ENCODE results near the gene SPRED3.
"Not testable (repeated sequence)": the region's sequence is repeated elsewhere in the genome, so short reads cannot be mapped to it uniquely, and the experiment has no call there.

SPRED3 gene

GRCh38 chr19:38391911-38392464 lies 3.5 kb downstream of the SPRED3 start:
- no peak for DNase-seq (ENCODE audit: low spot score)

GRCh38 chr19:38392707-38393308 lies 4.3 kb downstream of the SPRED3 start:
- peak; percentile 75 for DNase-seq (ENCODE audit: low spot score)

- DNase-seq (ENCODE audit: low spot score) = no peak
Measured at GRCh38 chr19:38394488-38394887, 6.0 kb downstream of the SPRED3 start.

DNA sequence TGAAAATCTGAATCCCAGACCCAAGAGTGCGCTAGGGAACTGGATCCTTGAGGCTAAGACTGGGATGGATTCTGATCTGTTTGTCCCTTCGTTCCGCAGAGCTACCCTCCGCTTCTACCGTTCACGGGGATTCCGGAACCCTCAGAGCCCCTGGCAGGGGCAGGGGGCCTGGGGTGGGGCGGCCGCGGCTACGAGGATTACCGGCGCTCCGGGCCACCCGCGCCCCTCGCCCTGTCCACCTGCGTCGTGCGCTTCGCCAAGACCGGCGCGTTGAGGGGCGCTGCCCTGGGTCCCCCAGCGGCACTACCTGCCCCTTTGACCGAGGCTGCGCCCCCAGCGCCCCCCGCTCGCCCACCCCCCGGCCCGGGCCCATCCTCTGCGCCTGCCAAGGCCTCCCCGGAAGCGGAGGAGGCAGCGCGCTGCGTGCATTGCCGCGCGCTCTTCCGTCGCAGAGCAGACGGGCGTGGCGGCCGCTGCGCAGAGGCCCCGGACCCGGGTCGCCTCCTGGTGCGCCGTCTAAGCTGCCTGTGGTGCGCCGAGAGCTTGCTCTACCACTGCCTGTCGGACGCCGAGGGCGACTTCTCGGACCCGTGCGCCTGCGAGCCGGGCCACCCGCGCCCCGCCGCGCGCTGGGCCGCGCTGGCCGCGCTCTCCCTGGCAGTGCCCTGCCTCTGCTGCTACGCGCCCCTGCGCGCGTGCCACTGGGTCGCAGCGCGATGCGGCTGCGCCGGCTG lies 7.1 kb downstream of the SPRED3 start:
- DNase-seq (ENCODE audit: low spot score) = no peak

- no peak for DNase-seq (ENCODE audit: low spot score)
Measured at GRCh38 chr19:38399081-38399480, 10.6 kb downstream of the SPRED3 start.

- DNase-seq (ENCODE audit: low spot score) = no peak
Measured at GRCh38 chr19:38399537-38399936, 11.0 kb downstream of the SPRED3 start.

DNA sequence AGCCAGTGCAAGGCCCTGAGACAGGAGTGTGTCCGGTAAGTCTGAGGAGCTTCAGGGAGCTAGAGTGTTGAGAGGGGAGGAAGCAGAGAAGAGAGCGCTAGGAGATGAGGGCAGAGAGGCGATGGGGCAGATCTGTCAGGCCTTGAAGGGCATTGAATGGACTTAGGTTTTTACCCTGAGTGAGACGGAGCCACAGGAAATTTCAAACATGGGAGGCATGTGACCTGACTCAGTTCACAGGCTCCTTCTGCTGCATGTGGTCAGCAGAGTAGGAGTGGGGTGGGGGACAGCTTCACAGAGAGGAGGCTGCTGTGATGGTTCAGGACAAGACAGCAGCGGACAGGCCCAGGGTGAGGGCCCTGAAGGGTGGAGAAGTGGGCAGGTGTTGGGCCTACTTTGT lies 11.9 kb downstream of the SPRED3 start:
- DNase-seq (ENCODE audit: low spot score) = no peak

GRCh38 chr19:38401148-38401547 lies 12.7 kb downstream of the SPRED3 start:
- DNase-seq (ENCODE audit: low spot score) = no peak

GRCh38 chr19:38402623-38402966 lies 14.1 kb downstream of the SPRED3 start:
- no peak for DNase-seq (ENCODE audit: low spot score)

- peak; percentile 100 for DNase-seq (ENCODE audit: low spot score)
Measured at GRCh38 chr19:38402967-38403674, 14.6 kb downstream of the SPRED3 start, which contains the start of gene FAM98C. Gene FAM98C, plus strand, starts transcription at chr19:38403093. Its CDS starts 61 bp downstream, at chr19:38403154.

- DNase-seq (ENCODE audit: low spot score) = no peak
Measured at GRCh38 chr19:38404858-38405257, 16.4 kb downstream of the SPRED3 start.

- no peak for DNase-seq (ENCODE audit: low spot score)
Measured at GRCh38 chr19:38405276-38405675, 16.8 kb downstream of the SPRED3 start.

DNA sequence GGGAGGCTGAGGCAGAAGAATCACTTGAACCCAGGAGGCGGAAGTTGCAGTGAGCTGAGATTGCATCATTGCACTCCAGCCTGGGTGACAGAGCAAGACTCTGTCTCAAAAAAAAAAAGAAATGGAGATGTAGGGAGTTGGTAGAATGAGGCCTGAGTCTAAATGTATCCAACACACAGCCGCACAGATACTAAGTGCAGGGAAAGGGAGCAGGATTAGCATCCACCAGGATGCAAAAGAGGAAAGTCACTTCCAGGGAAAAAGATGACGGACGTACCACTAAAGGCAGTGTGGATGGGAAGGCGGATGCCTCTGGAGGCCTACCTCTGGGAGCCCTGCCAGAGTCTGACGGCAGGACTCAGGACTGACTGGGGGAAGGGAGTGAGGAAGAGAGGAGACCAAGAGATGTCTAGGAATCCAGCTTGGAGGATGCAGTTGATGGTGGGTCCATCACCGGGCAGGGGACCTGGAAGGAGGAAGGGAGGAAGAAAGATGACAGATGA lies 21.2 kb downstream of the SPRED3 start:
- no peak for DNase-seq (ENCODE audit: low spot score)

DNA sequence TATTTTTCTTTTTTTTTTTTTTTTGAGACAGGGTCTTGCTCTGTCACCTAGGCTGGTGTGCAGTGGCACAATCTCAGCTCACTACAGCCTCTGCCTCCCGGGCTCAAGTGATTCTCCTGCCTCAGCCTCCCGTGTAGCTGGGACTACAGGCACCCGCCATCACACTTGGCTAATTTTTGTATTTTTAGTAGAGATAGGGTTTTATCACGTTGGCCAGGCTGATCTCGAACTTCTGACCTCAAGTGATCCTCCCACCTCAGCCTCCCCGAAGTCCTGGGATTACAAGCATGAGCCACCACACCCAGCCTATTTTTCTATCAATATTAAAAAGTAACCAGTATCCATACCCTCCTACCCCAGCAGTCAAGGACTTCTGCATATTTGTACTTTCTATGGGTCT lies 21.9 kb downstream of the SPRED3 start:
- not testable (repeated sequence) for DNase-seq (ENCODE audit: low spot score)

DNA sequence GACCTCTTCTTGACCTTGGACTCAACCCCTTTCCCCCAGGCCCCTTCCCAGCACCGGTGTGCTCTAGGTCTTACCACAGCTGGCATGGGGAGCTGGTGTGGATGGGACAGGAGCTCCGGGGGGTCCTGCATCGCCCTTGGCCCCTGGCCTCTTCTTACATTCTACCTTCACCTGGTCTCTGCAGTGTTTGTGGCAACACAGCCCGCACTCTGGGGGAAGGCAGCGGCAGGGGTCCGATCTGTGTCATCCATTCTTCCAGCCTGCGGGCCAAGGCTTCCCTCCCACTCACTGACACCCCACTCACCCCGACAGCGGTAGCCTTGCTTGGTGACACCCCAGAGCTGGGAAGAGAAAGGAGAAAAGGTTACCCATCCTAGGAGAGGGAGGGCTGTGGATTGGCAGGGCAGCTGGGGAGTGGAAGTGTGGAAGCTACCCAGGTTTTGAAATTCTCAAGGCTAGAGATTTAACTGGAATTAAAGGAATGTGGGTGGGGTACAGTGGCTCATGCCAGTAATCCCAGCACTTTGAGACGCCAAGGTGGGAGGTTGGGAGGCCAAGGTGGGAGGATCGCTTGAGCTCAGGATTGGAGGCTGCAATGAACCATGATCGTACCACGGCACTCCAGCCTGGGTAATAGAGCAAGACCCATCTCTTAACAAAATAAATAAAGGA lies 22.7 kb downstream of the SPRED3 start:
- no peak for DNase-seq (ENCODE audit: low spot score)

- DNase-seq (ENCODE audit: low spot score) = not testable (repeated sequence)
Measured at GRCh38 chr19:38411898-38412297, 23.4 kb downstream of the SPRED3 start.

DNA sequence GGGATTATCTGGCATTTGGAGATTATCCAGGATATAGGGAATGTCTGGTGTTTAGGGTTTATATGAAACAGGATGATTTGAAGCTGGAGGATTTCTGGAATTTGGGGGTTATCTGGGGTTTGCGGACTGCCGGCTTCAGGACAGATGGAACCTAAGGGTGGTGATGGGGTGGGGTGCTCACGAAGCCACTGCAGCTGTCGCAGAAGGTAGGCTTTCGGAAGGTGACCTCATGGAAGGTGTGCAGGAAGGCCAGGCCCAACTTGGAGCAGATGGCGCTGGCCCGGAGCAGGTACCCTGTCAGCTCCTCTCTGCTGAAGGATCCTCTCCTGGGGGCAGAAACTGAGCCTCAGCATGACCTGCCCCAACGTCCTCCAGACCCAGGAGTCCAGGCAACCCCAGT lies 24.0 kb downstream of the SPRED3 start:
- no peak for DNase-seq (ENCODE audit: low spot score)

DNA sequence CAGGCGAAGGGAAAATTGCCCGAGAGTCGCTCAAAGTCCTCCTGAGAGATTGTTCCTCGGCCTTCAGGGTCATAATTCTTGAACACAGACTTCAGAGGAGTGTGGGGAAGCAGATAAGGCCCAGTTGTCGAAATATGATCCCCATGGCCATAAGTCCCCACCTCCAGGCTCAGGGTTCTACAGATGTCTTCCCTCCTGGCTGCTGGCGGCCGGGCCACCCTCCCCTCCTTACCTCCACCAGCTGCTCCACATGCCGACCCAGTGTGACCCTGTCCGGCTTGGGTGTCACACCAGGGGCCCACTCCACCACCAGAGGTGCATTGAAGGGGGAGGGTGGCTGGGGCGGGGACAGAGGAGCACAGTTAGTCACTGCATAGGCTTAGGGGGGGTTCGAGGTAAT lies 24.5 kb downstream of the SPRED3 start:
- DNase-seq (ENCODE audit: low spot score) = no peak

- DNase-seq (ENCODE audit: low spot score) = no peak
Measured at GRCh38 chr19:38413416-38413815, 24.9 kb downstream of the SPRED3 start.

DNA sequence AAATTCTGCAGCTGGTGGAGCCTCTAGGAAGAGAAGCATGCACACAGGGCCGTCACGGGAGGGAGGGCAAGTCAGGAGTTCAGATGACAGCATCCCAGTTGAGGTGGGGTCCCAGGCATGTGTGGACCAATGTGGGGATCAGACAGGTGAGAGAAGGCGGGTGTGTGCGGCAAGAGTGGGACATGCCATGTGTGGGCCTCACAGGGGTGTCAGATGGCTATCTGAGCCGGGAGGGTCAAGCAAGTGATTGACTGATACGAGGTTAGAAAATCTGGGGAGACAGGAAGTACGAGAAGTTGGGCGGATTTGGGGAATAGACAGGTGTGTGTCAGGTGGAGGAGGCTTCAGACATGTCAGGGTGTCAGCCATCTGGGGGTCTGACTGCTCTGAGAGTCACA lies 28.6 kb downstream of the SPRED3 start:
- DNase-seq (ENCODE audit: low spot score) = no peak

- no peak for DNase-seq (ENCODE audit: low spot score)
Measured at GRCh38 chr19:38417544-38418506, 29.3 kb downstream of the SPRED3 start.

All from HuH-7 (cell line).